K562 (cell line): ENCODE measurements around the gene HEXD. TPM values are rescaled to one million over a fixed set of nuclear protein-coding genes. Genes with fewer than 3 reads are reported as not detected.
A peak's percentile ranks its signal among the peaks of the same experiment; 100 is the strongest.

Experiments
- ATAC-seq: fragments of 200-7000 bp; cut with Tn5 transposase; 3 replicates; pipeline ENCODE4 v1.9.1; 2020; ENCODE audit warnings: moderate library complexity
- BruUV-seq: library from RNA; stranded (reverse); fragments of 400-500 nt; replicated peaks from 2 replicates; lab custom pipeline; 2021; lab: Mats Ljungman, UMichigan
- CTCF ChIA-PET: fragments of 300-600 bp; formaldehyde crosslinking; extraction: SDS; loops from one replicate; lab custom pipeline; 2021; ENCODE audit warnings: low intra/inter-chr PET ratio; lab: Yijun Ruan, JAX
- POLR2A ChIA-PET: fragments of 300-600, 350-650 bp; sonication (Branson Sonifier 250); formaldehyde crosslinking; extraction: SDS; loops from one replicate; lab custom pipeline; 2021; ENCODE audit warnings: antibody characterized with exemption, inconsistent platforms; lab: Yijun Ruan, JAX
- DNase-seq, 4 experiments: peaks; one replicate each; pipeline versions ENCODE4 v3.0.0 to v3.0.0-alpha.2; 2011 to 2018; ENCODE audit warnings: low spot score in 3 of 4, mixed read lengths in 3 of 4; ENCODE audit errors: extremely low read depth in 1 of 4
- FAIRE-seq: peaks from 2 replicates; lab custom pipeline; 2011; peaks lifted over from hg19 to GRCh38; lab: Jason Lieb, UNC
- H2AFZ ChIP-seq: 2 replicates; pipeline ENCODE4 v1.6.0; 2011; ENCODE audit warnings: low read depth, low read length, control low read depth, inconsistent platforms
- H3K27ac ChIP-seq: fragments of 200-600 bp; 3 replicates; pipeline ENCODE4 v1.8.0; 2011; ENCODE audit warnings: low read depth, mild to moderate bottlenecking, control low read depth, inconsistent platforms, low read length, moderate library complexity, mixed read lengths; ENCODE audit errors: extremely low read depth
- H3K27me3 ChIP-seq, 2 experiments: fragments of 300-600 bp in 1 of 2; 2 replicates in 1 of 2; 3 replicates in 1 of 2; pipeline versions ENCODE4 v1.6.0 to v1.8.0; 2011; ENCODE audit warnings: inconsistent platforms in 2 of 2, low read length in 2 of 2, mild to moderate bottlenecking in 1 of 2, mixed read lengths in 1 of 2, moderate library complexity in 1 of 2; ENCODE audit not compliant: control insufficient read depth in 2 of 2, insufficient read depth in 2 of 2
- H3K36me3 ChIP-seq: fragments of 300-600 bp; 3 replicates; pipeline ENCODE4 v1.8.0; 2011; ENCODE audit warnings: mild to moderate bottlenecking, low read length, inconsistent platforms; ENCODE audit not compliant: control insufficient read depth, insufficient read depth
- H3K4me1 ChIP-seq, 2 experiments: fragments of 200-600 bp in 1 of 2; replicated peaks in 1 of 2; 2 replicates in 1 of 2; 3 replicates in 1 of 2; pipeline versions ENCODE4 v1.5.1 to v1.8.0; 2011; ENCODE audit warnings: inconsistent platforms in 2 of 2, low read length in 2 of 2, mild to moderate bottlenecking in 1 of 2, mixed read lengths in 1 of 2, moderate library complexity in 1 of 2; ENCODE audit not compliant: control insufficient read depth in 2 of 2, insufficient read depth in 2 of 2
- H3K4me2 ChIP-seq: 2 replicates; pipeline ENCODE4 v1.6.1; 2011; ENCODE audit warnings: low read length, control low read depth, inconsistent platforms, mixed read lengths; ENCODE audit not compliant: insufficient read depth
- H3K4me3 ChIP-seq: fragments of 200-600 bp; sonication (generic), shearing (Covaris generic); 2 replicates; pipeline ENCODE4 v1.5.1; 2016; ENCODE audit warnings: control low read depth, inconsistent platforms
- H3K79me2 ChIP-seq: fragments of 200-600 bp; 3 replicates; pipeline ENCODE4 v1.8.0; 2011; ENCODE audit warnings: low read length, inconsistent platforms; ENCODE audit not compliant: control insufficient read depth, insufficient read depth
- H3K9ac ChIP-seq, 2 experiments: 2 replicates each; pipeline versions ENCODE4 v1.6.0 to v1.6.1; 2011; ENCODE audit warnings: low read depth in 2 of 2, low read length in 2 of 2, control low read depth in 1 of 2, inconsistent platforms in 1 of 2, mild to moderate bottlenecking in 1 of 2, mixed read lengths in 1 of 2; ENCODE audit not compliant: insufficient read depth in 1 of 2
- H3K9me1 ChIP-seq: one replicate; pipeline ENCODE4 v1.6.0; 2011; ENCODE audit warnings: inconsistent platforms, mild to moderate bottlenecking, low read length, moderate library complexity; ENCODE audit not compliant: control insufficient read depth, insufficient read depth
- H3K9me3 ChIP-seq: replicated peaks from 2 replicates; pipeline ENCODE4 v1.5.1; 2011; ENCODE audit warnings: low read depth, low read length, inconsistent platforms; ENCODE audit not compliant: control insufficient read depth, insufficient read depth
- H4K20me1 ChIP-seq: replicated peaks from 2 replicates; pipeline ENCODE4 v1.6.1; 2011; ENCODE audit warnings: low read length, inconsistent platforms, mixed read lengths; ENCODE audit not compliant: control insufficient read depth, insufficient read depth
- E2F3 ChIP-seq: fragments of 250-450 bp; sonication (Bioruptor Pico); IDR thresholded peaks from 2 replicates; pipeline ENCODE4 v1.4.0; 2020; ENCODE audit warnings: mild to moderate bottlenecking
- HMG20A ChIP-seq: fragments of 450-650 bp; formaldehyde crosslinking; conservative IDR thresholded peaks from 2 replicates; pipeline ENCODE4 v1.4.0; 2020; ENCODE audit warnings: mild to moderate bottlenecking, mixed read lengths
- NR2C1 ChIP-seq, 2 experiments: fragments of 450-650 bp; IDR thresholded peaks; 2 replicates each; pipeline ENCODE4 v1.6.1; 2017; ENCODE audit warnings: mild to moderate bottlenecking in 2 of 2, antibody characterized with exemption in 1 of 2, inconsistent platforms in 1 of 2, missing compliant biosample characterization in 1 of 2, missing genetic modification characterization in 1 of 2
- WGBS: fragments of 100-300 bp; shearing (Covaris generic); methylation state at CpG from one replicate; pipeline ENCODE4 v1.1.6; 2016; ENCODE audit warnings: low coverage, mixed read lengths; ENCODE audit not compliant: insufficient coverage; ENCODE audit errors: missing lambda C conversion rate; 5-methylcytosine and 5-hydroxymethylcytosine counted together
- in situ Hi-C: fragments of 300-500 bp; cut with MboI; formaldehyde crosslinking; loops from 4 replicates; pipeline ENCODE4 v1.15.0; 2018; ENCODE audit warnings: inconsistent platforms, mixed read lengths
- intact Hi-C: fragments of 100-400 bp; cut with micrococcal nuclease; formaldehyde crosslinking; loops from 2 replicates; pipeline ENCODE4 v1.14.2; 2022
- polyA plus RNA-seq, 8 experiments: library from polyadenylated mRNA; depleted of rRNA in 4 of 8; stranded (reverse) in 5 of 8; unstranded in 3 of 8; fragments of >200 nt; fragmentation: Nextera tagmentation in 2 of 8; fragmentation: Illumina TruSeq in 1 of 8; extraction: Ambion mirVana in 2 of 8; extraction: Trizol in 1 of 8; gene quantifications; 2 replicates each; pipeline versions ENCODE4 v1.2.1 to v1.2.3, GENCODE V29; 2011 to 2014; ENCODE audit warnings: inconsistent platforms in 1 of 8, missing spikeins in 1 of 8
- total RNA-seq, 7 experiments: library from RNA; depleted of rRNA in 6 of 7; stranded (reverse); fragments of >200 nt in 6 of 7; fragmentation: Illumina TruSeq in 2 of 7; extraction: Trizol in 2 of 7; gene quantifications; 2 replicates each; pipeline versions ENCODE4 v1.2.1 to v1.2.3, GENCODE V29; 2011 to 2021; ENCODE audit warnings: low replicate concordance in 1 of 7

The HEXD gene
- total and polyA plus RNA-seq, 9 of the 15 experiments (the other 6 are each of a cell fraction or from before 2014, with no cell fraction given): 1.0 to 25.3 (median 10.0) TPM

- Histone ChIP-seq H3K27me3 (no peaks in the 10 kb centered on the region), H3K36me3 (peaks cover 5% of the 10 kb centered on the region; the same call in 1 of the 3 replicates), H3K27ac (no peak overlapping the region; the same call in 2 of the 3 replicates), H3K4me1 (peaks cover 8 to 26% of the 10 kb centered on the region in 2 experiments), H3K4me2 (peak overlapping the region; percentile 97), H3K9me1 (no peaks in the 10 kb centered on the region), H3K9ac (peak overlapping the region in 1 of 2 experiments; percentile 83; a peak in 2 of 4 replicates), H3K4me3 (peak overlapping the region; percentile 90; the same call in 1 of the 2 replicates), H4K20me1 (peaks cover 15% of the 10 kb centered on the region), H2AFZ (no peak overlapping the region), H3K9me3 (no peaks in the 10 kb centered on the region), H3K79me2 (peaks cover 17% of the 10 kb centered on the region)
- peak; percentile 71 for FAIRE-seq
- ATAC-seq: no peak
- DNase-seq: peak in 1 of 4 experiments; percentile 23
- in situ Hi-C loops: no loop called here
- ChIA-PET CTCF (no interaction called here), POLR2A (interaction anchor here (0.7 to 1.2 kb wide), 2 partner anchors 10 to 20 kb away, joined by 3 read pairs; no protein-coding TSS in a partner anchor)
- WGBS: 48% methylated on average over 2 of the region's 2 CpGs
- intact Hi-C loops: loop anchor here (10.0 kb wide), 1 partner anchor 135 kb away; no protein-coding TSS in a partner anchor
- TF ChIP-seq E2F3 (no peak), NR2C1 (IDR thresholded peaks at IDR 0.05) (0 out of 2 replicates have a peak, but pooled peaks have one; percentile 20), NR2C1 (tag; IDR thresholded peaks at IDR 0.05) (no peak), HMG20A (CRISPR knock-in tag) (no peak)
- no TSS peak for BruUV-seq
These were observed 1.4 kb downstream of the HEXD start for GRCh38 chr17:82419540-82419939.
